Activated CD4-positive, alpha-beta memory T cell treated with anti-CD3 and anti-CD28 coated beads for 36 hours (primary cell): ENCODE data around the gene BTBD16. TPM values are rescaled to one million over a fixed set of nuclear protein-coding genes. Genes with fewer than 3 reads are reported as not detected.

Source experiments
- CTCF ChIA-PET: fragments of 350-600 bp; sonication (Branson Sonifier 250); formaldehyde crosslinking; loops from one replicate; lab custom pipeline; 2021; ENCODE audit warnings: antibody characterized with exemption, inconsistent platforms; lab: Charles Lee
- POLR2A ChIA-PET: fragments of 350-600 bp; sonication (Branson Sonifier 250); formaldehyde crosslinking; loops from one replicate; lab custom pipeline; 2021; ENCODE audit warnings: antibody characterized with exemption; lab: Charles Lee
- DNase-seq: peaks from one replicate; pipeline ENCODE4 v3.0.0-alpha.2; 2020
- H3K27ac Mint-ChIP-seq: one replicate; pipeline ENCODE4 v1.8.0; 2021; ENCODE audit warnings: mixed read lengths
- H3K27me3 Mint-ChIP-seq: one replicate; pipeline ENCODE4 v1.8.0; 2021; ENCODE audit warnings: mixed read lengths
- H3K36me3 Mint-ChIP-seq: one replicate; pipeline ENCODE4 v1.8.0; 2021; ENCODE audit warnings: mixed read lengths
- H3K4me1 Mint-ChIP-seq: one replicate; pipeline ENCODE4 v1.8.0; 2021; ENCODE audit warnings: low read depth, mixed read lengths
- H3K4me3 Mint-ChIP-seq: one replicate; pipeline ENCODE4 v1.8.0; 2021; ENCODE audit warnings: mild to moderate bottlenecking, mixed read lengths
- H3K9me3 Mint-ChIP-seq: one replicate; pipeline ENCODE4 v1.8.0; 2021; ENCODE audit warnings: mixed read lengths
- intact Hi-C: fragments of 100-400 bp; cut with micrococcal nuclease; formaldehyde crosslinking; loops from one replicate; pipeline ENCODE4 v1.15.1; 2023
- total RNA-seq, 2 experiments: library from RNA; stranded (reverse); gene quantifications; one replicate each; pipeline ENCODE4 v1.2.3, GENCODE V29; 2021

BTBD16 gene
- total RNA-seq, 2 experiments from 2014 or later, result not detected

- intact Hi-C loops, result loop anchor here (5.0 kb wide), 1 partner anchor 209 kb away; no protein-coding TSS in a partner anchor
- POLR2A ChIA-PET, result no interaction called here
- Mint-ChIP-seq H3K4me1 (peaks cover 8% of the 10 kb centered on the region), H3K9me3 (no peaks in the 10 kb centered on the region), H3K4me3 (no peak overlapping the region), H3K36me3 (no peaks in the 10 kb centered on the region), H3K27ac (no peak overlapping the region), H3K27me3 (no peaks in the 10 kb centered on the region)
- CTCF ChIA-PET, result interaction anchor here (0.6 to 9.6 kb wide), 26 partner anchors 8 to 225 kb away, joined by 3 to 148 read pairs (median 4); partner anchors contain the start of gene PLEKHA1
- DNase-seq, result no peak
Observed at GRCh38 chr10:122343135-122343800, 72.2 kb downstream of the BTBD16 start.

- CTCF ChIA-PET, result interaction anchor here (0.9 to 9.6 kb wide), 13 partner anchors 10 to 222 kb away, joined by 3 to 148 read pairs (median 6); partner anchors contain the start of gene PLEKHA1
- Mint-ChIP-seq H3K4me1 (peaks cover 8% of the 10 kb centered on the region), H3K9me3 (no peaks in the 10 kb centered on the region), H3K4me3 (no peak overlapping the region), H3K27ac (no peak overlapping the region), H3K36me3 (no peaks in the 10 kb centered on the region), H3K27me3 (no peaks in the 10 kb centered on the region)
- POLR2A ChIA-PET, result no interaction called here
- intact Hi-C loops, result loop anchor here (5.0 kb wide), 1 partner anchor 208 kb away; no protein-coding TSS in a partner anchor
- DNase-seq, result no peak
Observed at GRCh38 chr10:122343936-122344335, 72.8 kb downstream of the BTBD16 start.

GRCh38 chr10:122344741-122345258, 73.7 kb downstream of the BTBD16 start:
- no peaks in the 10 kb centered on the region for H3K9me3 Mint-ChIP-seq
- intact Hi-C loops, result loop anchor here (5.0 kb wide), 1 partner anchor 208 kb away; no protein-coding TSS in a partner anchor

GRCh38 chr10:122346326-122346950, 75.3 kb downstream of the BTBD16 start:
- POLR2A ChIA-PET, result no interaction called here
- Mint-ChIP-seq H3K4me3 (no peak overlapping the region), H3K9me3 (no peaks in the 10 kb centered on the region), H3K27ac (no peak overlapping the region), H3K36me3 (no peaks in the 10 kb centered on the region), H3K27me3 (no peaks in the 10 kb centered on the region), H3K4me1 (peaks cover 8% of the 10 kb centered on the region)
- CTCF ChIA-PET, result interaction anchor here (9.6 kb wide), 1 partner anchor 88 kb away, joined by 148 read pairs; no protein-coding TSS in a partner anchor
- DNase-seq, result no peak
- intact Hi-C loops, result no loop called here

More at GRCh38 chr10:122344741-122345258, 73.7 kb downstream of the BTBD16 start:
- H3K36me3 Mint-ChIP-seq, result no peaks in the 10 kb centered on the region
- ChIA-PET CTCF (interaction anchor here (0.8 to 9.6 kb wide), 11 partner anchors 11 to 221 kb away, joined by 3 to 148 read pairs (median 8); partner anchors contain the start of gene PLEKHA1), POLR2A (no interaction called here)
- no peak overlapping the region for H3K4me3 Mint-ChIP-seq
- H3K27me3 Mint-ChIP-seq, result no peaks in the 10 kb centered on the region
- no peak overlapping the region for H3K27ac Mint-ChIP-seq
- peaks cover 8% of the 10 kb centered on the region for H3K4me1 Mint-ChIP-seq
- peak; percentile 20 for DNase-seq

- H3K27me3 Mint-ChIP-seq, result no peaks in the 10 kb centered on the region
- peaks cover 5% of the 10 kb centered on the region for H3K4me1 Mint-ChIP-seq
- CTCF ChIA-PET, result interaction anchor here (9.6 kb wide), 1 partner anchor 87 kb away, joined by 148 read pairs; no protein-coding TSS in a partner anchor
- H3K9me3 Mint-ChIP-seq, result no peaks in the 10 kb centered on the region
- no peak overlapping the region for H3K27ac Mint-ChIP-seq
- no peaks in the 10 kb centered on the region for H3K36me3 Mint-ChIP-seq
- POLR2A ChIA-PET, result no interaction called here
- DNase-seq, result no peak
- H3K4me3 Mint-ChIP-seq, result no peak overlapping the region
- intact Hi-C loops, result no loop called here
Observed at GRCh38 chr10:122347170-122347841, 76.2 kb downstream of the BTBD16 start.

- no peaks in the 10 kb centered on the region for H3K27me3 Mint-ChIP-seq
- H3K36me3 Mint-ChIP-seq, result no peaks in the 10 kb centered on the region
- intact Hi-C loops, result no loop called here
- no peaks in the 10 kb centered on the region for H3K9me3 Mint-ChIP-seq
- POLR2A ChIA-PET, result no interaction called here
- CTCF ChIA-PET, result no interaction called here
- H3K4me3 Mint-ChIP-seq, result no peak overlapping the region
- H3K27ac Mint-ChIP-seq, result no peak overlapping the region
- H3K4me1 Mint-ChIP-seq, result peaks cover 3% of the 10 kb centered on the region
- no peak for DNase-seq
Observed at GRCh38 chr10:122348512-122348911, 77.4 kb downstream of the BTBD16 start.

GRCh38 chr10:122348935-122349361, 77.9 kb downstream of the BTBD16 start:
- Mint-ChIP-seq H3K4me3 (no peak overlapping the region), H3K4me1 (peaks cover 3% of the 10 kb centered on the region), H3K27me3 (peaks cover 3% of the 10 kb centered on the region), H3K36me3 (no peaks in the 10 kb centered on the region), H3K27ac (no peak overlapping the region), H3K9me3 (no peaks in the 10 kb centered on the region)
- intact Hi-C loops, result no loop called here
- no peak for DNase-seq
- ChIA-PET CTCF (no interaction called here), POLR2A (no interaction called here)

GRCh38 chr10:122349758-122350369, 78.8 kb downstream of the BTBD16 start:
- intact Hi-C loops, result no loop called here
- no peak overlapping the region for H3K4me3 Mint-ChIP-seq
- CTCF ChIA-PET, result no interaction called here
- no peak overlapping the region for H3K27ac Mint-ChIP-seq
- H3K27me3 Mint-ChIP-seq, result peaks cover 3% of the 10 kb centered on the region
- POLR2A ChIA-PET, result no interaction called here
- no peaks in the 10 kb centered on the region for H3K4me1 Mint-ChIP-seq
- DNase-seq, result no peak
- H3K36me3 Mint-ChIP-seq, result no peaks in the 10 kb centered on the region
- H3K9me3 Mint-ChIP-seq, result no peaks in the 10 kb centered on the region

GRCh38 chr10:122350893-122351292, 79.8 kb downstream of the BTBD16 start:
- intact Hi-C loops, result no loop called here
- Mint-ChIP-seq H3K4me3 (no peak overlapping the region), H3K9me3 (no peaks in the 10 kb centered on the region), H3K36me3 (no peaks in the 10 kb centered on the region), H3K27ac (no peak overlapping the region), H3K4me1 (no peaks in the 10 kb centered on the region), H3K27me3 (peaks cover 3% of the 10 kb centered on the region)
- ChIA-PET CTCF (interaction anchor here (0.6 to 1.0 kb wide), 2 partner anchors 8 to 84 kb away, joined by 3 read pairs; no protein-coding TSS in a partner anchor), POLR2A (no interaction called here)
- DNase-seq, result no peak

- Mint-ChIP-seq H3K27ac (no peak overlapping the region), H3K4me1 (no peaks in the 10 kb centered on the region), H3K4me3 (no peak overlapping the region), H3K27me3 (peaks cover 3% of the 10 kb centered on the region), H3K9me3 (no peaks in the 10 kb centered on the region), H3K36me3 (no peaks in the 10 kb centered on the region)
- no peak for DNase-seq
- ChIA-PET CTCF (interaction anchor here (0.8 to 1.5 kb wide), 3 partner anchors 10 to 82 kb away, joined by 3 to 4 read pairs (median 3); no protein-coding TSS in a partner anchor), POLR2A (no interaction called here)
- intact Hi-C loops, result no loop called here
Observed at GRCh38 chr10:122352817-122353525, 81.9 kb downstream of the BTBD16 start.

GRCh38 chr10:122354383-122354782, 83.3 kb downstream of the BTBD16 start:
- ChIA-PET CTCF (interaction anchor here (1.2 kb wide), 1 partner anchor 12 kb away, joined by 3 read pairs; no protein-coding TSS in a partner anchor), POLR2A (no interaction called here)
- Mint-ChIP-seq H3K36me3 (no peaks in the 10 kb centered on the region), H3K27ac (no peak overlapping the region), H3K27me3 (peaks cover 3% of the 10 kb centered on the region), H3K9me3 (peaks cover 6% of the 10 kb centered on the region), H3K4me3 (no peak overlapping the region), H3K4me1 (no peaks in the 10 kb centered on the region)
- intact Hi-C loops, result no loop called here
- DNase-seq, result no peak
